HG03571 (cell line): ENCODE measurements around the gene CYLD.

Source experiments
- ATAC-seq: cut with Tn5 transposase; IDR thresholded peaks from one replicate; pipeline ENCODE4 v1.9.1; 2021; ENCODE audit not compliant: unreplicated experiment

CYLD gene

GRCh38 chr16:50711040-50711439, 30.8 kb upstream of the CYLD start:
- ATAC-seq = no peak

- ATAC-seq = no peak
Observed at GRCh38 chr16:50711862-50712559, 29.9 kb upstream of the CYLD start.

GRCh38 chr16:50712560-50712898, 29.4 kb upstream of the CYLD start:
- no peak for ATAC-seq

GRCh38 chr16:50712956-50713355, 28.9 kb upstream of the CYLD start:
- no peak for ATAC-seq

- ATAC-seq = no peak
Observed at GRCh38 chr16:50717091-50717490, 24.8 kb upstream of the CYLD start.

GRCh38 chr16:50717494-50717893, 24.4 kb upstream of the CYLD start:
- ATAC-seq = no peak

- no peak for ATAC-seq
Observed at GRCh38 chr16:50718061-50718760, 23.7 kb upstream of the CYLD start.

- ATAC-seq = no peak
Observed at GRCh38 chr16:50718761-50719400, 23.0 kb upstream of the CYLD start.

GRCh38 chr16:50719401-50720337, 22.2 kb upstream of the CYLD start:
- ATAC-seq = no peak

GRCh38 chr16:50721549-50722404, 20.1 kb upstream of the CYLD start:
- no peak for ATAC-seq

- no peak for ATAC-seq
Observed at GRCh38 chr16:50722405-50722737, 19.5 kb upstream of the CYLD start.

GRCh38 chr16:50722960-50723359, 18.9 kb upstream of the CYLD start:
- ATAC-seq = no peak

- ATAC-seq = no peak
Observed at GRCh38 chr16:50724306-50724705, 17.6 kb upstream of the CYLD start.

- no peak for ATAC-seq
Observed at GRCh38 chr16:50731130-50731988, 10.5 kb upstream of the CYLD start.

- ATAC-seq = no peak
Observed at GRCh38 chr16:50731989-50732832, 9.7 kb upstream of the CYLD start.

- ATAC-seq = no peak
Observed at GRCh38 chr16:50733468-50733867, 8.4 kb upstream of the CYLD start.

- ATAC-seq = no peak
Observed at GRCh38 chr16:50735629-50736122, 6.2 kb upstream of the CYLD start.

GRCh38 chr16:50736448-50736847, 5.4 kb upstream of the CYLD start:
- no peak for ATAC-seq
